Mesendoderm (in vitro differentiated cells): ENCODE measurements around the gene GALNT9.

Experiments
- DNase-seq: peaks from one replicate; pipeline ENCODE4 v3.0.0; 2013
- H2AK5ac ChIP-seq: 2 replicates; pipeline ENCODE4 v1.6.1; 2013; ENCODE audit warnings: low read length, inconsistent platforms
- H2BK120ac ChIP-seq: 2 replicates; pipeline ENCODE4 v1.6.1; 2013; ENCODE audit warnings: low read depth, mild to moderate bottlenecking, low read length, moderate library complexity, mixed read lengths
- H2BK15ac ChIP-seq: replicated peaks from 2 replicates; pipeline ENCODE4 v1.6.1; 2013; ENCODE audit warnings: low read depth, mild to moderate bottlenecking, moderate library complexity
- H2BK5ac ChIP-seq: 2 replicates; pipeline ENCODE4 v1.6.1; 2013; ENCODE audit warnings: low read length, inconsistent platforms
- H3K18ac ChIP-seq: 2 replicates; pipeline ENCODE4 v1.6.1; 2013; ENCODE audit warnings: mild to moderate bottlenecking, low read length, mixed read lengths
- H3K23ac ChIP-seq: one replicate; pipeline ENCODE4 v1.6.1; 2013; ENCODE audit warnings: low read length
- H3K27ac ChIP-seq: 2 replicates; pipeline ENCODE4 v1.5.1; 2013; ENCODE audit warnings: low read depth, mild to moderate bottlenecking, inconsistent platforms, low read length, moderate library complexity
- H3K27me3 ChIP-seq: 2 replicates; pipeline ENCODE4 v1.6.1; 2013; ENCODE audit warnings: low read length, control low read depth, mild to moderate bottlenecking, inconsistent platforms; ENCODE audit not compliant: insufficient read depth, poor library complexity
- H3K36me3 ChIP-seq: 2 replicates; pipeline ENCODE4 v1.6.1; 2013; ENCODE audit warnings: low read length, inconsistent platforms; ENCODE audit not compliant: control insufficient read depth, insufficient read depth
- H3K4ac ChIP-seq: one replicate; pipeline ENCODE4 v1.6.1; 2013; ENCODE audit warnings: low read depth, mild to moderate bottlenecking, low read length, moderate library complexity
- H3K4me1 ChIP-seq: 2 replicates; pipeline ENCODE4 v1.6.1; 2013; ENCODE audit warnings: low read depth, low read length, inconsistent platforms; ENCODE audit not compliant: control insufficient read depth
- H3K4me2 ChIP-seq: 2 replicates; pipeline ENCODE4 v1.6.1; 2013; ENCODE audit warnings: low read length
- H3K4me3 ChIP-seq: 2 replicates; pipeline ENCODE4 v1.5.1; 2013; ENCODE audit warnings: mild to moderate bottlenecking, low read length
- H3K56ac ChIP-seq: one replicate; pipeline ENCODE4 v1.6.1; 2013; ENCODE audit warnings: low read length
- H3K79me1 ChIP-seq: 2 replicates; pipeline ENCODE4 v1.6.1; 2013; ENCODE audit warnings: low read length, inconsistent platforms
- H3K79me2 ChIP-seq: 2 replicates; pipeline ENCODE4 v1.6.1; 2013; ENCODE audit warnings: mild to moderate bottlenecking, low read length; ENCODE audit not compliant: control insufficient read depth, insufficient read depth
- H3K9ac ChIP-seq: 2 replicates; pipeline ENCODE4 v1.6.1; 2013; ENCODE audit warnings: low read length, inconsistent platforms
- H4K5ac ChIP-seq: one replicate; pipeline ENCODE4 v1.6.1; 2013; ENCODE audit warnings: low read length
- H4K8ac ChIP-seq: one replicate; pipeline ENCODE4 v1.6.1; 2013; ENCODE audit warnings: low read depth, mild to moderate bottlenecking, control low read depth, low read length, moderate library complexity
- WGBS: extraction: QIAGEN DNeasy Blood & Tissue Kit; methylation state at CpG from one replicate; pipeline ENCODE4 v1.1.7; 2013; ENCODE audit warnings: low lambda C conversion rate, missing lambda C conversion rate; ENCODE audit not compliant: insufficient coverage; ENCODE audit errors: extremely low coverage; 5-methylcytosine and 5-hydroxymethylcytosine counted together

The GALNT9 gene

DNA sequence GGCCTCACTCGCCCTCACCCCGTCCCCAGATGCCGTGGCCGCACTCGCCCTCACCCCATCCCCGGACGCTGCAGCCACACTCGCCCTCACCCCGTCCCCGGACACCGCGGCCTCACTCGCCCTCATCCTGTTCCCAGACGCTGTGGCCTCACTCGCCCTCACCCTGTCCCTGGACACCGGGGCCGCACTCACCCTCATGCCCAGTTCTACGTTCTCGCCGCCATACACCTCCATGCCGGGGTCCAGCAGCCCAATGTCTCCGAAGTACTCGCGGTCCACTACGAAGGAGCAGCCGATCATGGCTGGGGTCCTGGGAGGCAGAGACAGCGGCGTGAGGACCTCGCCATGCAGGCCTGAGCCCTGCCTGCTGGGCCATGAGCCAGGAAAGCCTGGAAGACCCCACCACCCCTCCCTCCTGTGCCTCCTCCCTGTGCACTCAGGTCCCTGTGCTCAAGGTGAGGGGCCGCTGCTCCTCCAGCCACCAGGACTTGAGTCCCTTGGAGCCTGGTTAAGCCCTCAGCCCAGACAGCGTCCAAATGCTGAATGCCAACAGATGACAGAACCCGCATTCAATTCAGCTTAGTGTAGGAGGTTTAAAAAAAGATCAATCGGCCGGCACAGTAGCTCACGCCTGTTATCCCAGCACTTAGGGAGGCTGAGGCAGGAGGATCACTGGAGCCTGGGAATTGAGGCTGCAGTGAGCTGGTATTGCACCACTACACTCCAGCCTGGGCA is 81.5 kb downstream of the GALNT9 start:
- H3K9ac ChIP-seq: no peak overlapping the region
- no peaks in the 10 kb centered on the region for H3K79me1 ChIP-seq
- H3K4me3 ChIP-seq: no peak overlapping the region
- H3K27ac ChIP-seq: no peak overlapping the region
- H2BK5ac ChIP-seq: no peak overlapping the region
- H4K8ac ChIP-seq: no peak overlapping the region
- no peak overlapping the region for H3K4me2 ChIP-seq
- no peak overlapping the region for H2BK120ac ChIP-seq
- no peak overlapping the region for H3K56ac ChIP-seq
- H3K4ac ChIP-seq: no peak overlapping the region
- no peaks in the 10 kb centered on the region for H3K27me3 ChIP-seq
- no peaks in the 10 kb centered on the region for H3K36me3 ChIP-seq
- WGBS: no CpG with 5 or more reads among the region's 35 CpGs
- no peaks in the 10 kb centered on the region for H3K79me2 ChIP-seq
- no peaks in the 10 kb centered on the region for H3K4me1 ChIP-seq
- DNase-seq: no peak
- H2BK15ac ChIP-seq: no peak overlapping the region
- H3K18ac ChIP-seq: no peak overlapping the region
- H3K23ac ChIP-seq: no peak overlapping the region
- H4K5ac ChIP-seq: no peak overlapping the region
- H2AK5ac ChIP-seq: no peak overlapping the region

- no peaks in the 10 kb centered on the region for H3K27me3 ChIP-seq
- H3K4ac ChIP-seq: no peak overlapping the region
- no peak overlapping the region for H2BK120ac ChIP-seq
- no peaks in the 10 kb centered on the region for H3K79me1 ChIP-seq
- no peak overlapping the region for H3K23ac ChIP-seq
- WGBS: no CpG with 5 or more reads among the region's 27 CpGs
- H4K8ac ChIP-seq: no peak overlapping the region
- no peaks in the 10 kb centered on the region for H3K36me3 ChIP-seq
- H2BK15ac ChIP-seq: no peak overlapping the region
- no peaks in the 10 kb centered on the region for H3K4me1 ChIP-seq
- H3K56ac ChIP-seq: no peak overlapping the region
- H2AK5ac ChIP-seq: no peak overlapping the region
- no peak for DNase-seq
- no peak overlapping the region for H3K4me3 ChIP-seq
- H3K27ac ChIP-seq: no peak overlapping the region
- no peak overlapping the region for H3K18ac ChIP-seq
- H2BK5ac ChIP-seq: no peak overlapping the region
- H3K79me2 ChIP-seq: no peaks in the 10 kb centered on the region
- no peak overlapping the region for H3K4me2 ChIP-seq
- H4K5ac ChIP-seq: no peak overlapping the region
- H3K9ac ChIP-seq: no peak overlapping the region
Measured at GRCh38 chr12:132246997-132247717, 82.2 kb downstream of the GALNT9 start.

- H3K18ac ChIP-seq: no peak overlapping the region
- DNase-seq: no peak
- H3K27ac ChIP-seq: no peak overlapping the region
- H3K4me3 ChIP-seq: no peak overlapping the region
- no peaks in the 10 kb centered on the region for H3K79me2 ChIP-seq
- H4K5ac ChIP-seq: no peak overlapping the region
- no peak overlapping the region for H2BK15ac ChIP-seq
- no peak overlapping the region for H3K4ac ChIP-seq
- H3K4me2 ChIP-seq: no peak overlapping the region
- H2AK5ac ChIP-seq: no peak overlapping the region
- no peak overlapping the region for H2BK5ac ChIP-seq
- no CpG with 5 or more reads among the region's 28 CpGs for WGBS
- H3K4me1 ChIP-seq: no peaks in the 10 kb centered on the region
- H3K36me3 ChIP-seq: no peaks in the 10 kb centered on the region
- H2BK120ac ChIP-seq: no peak overlapping the region
- no peak overlapping the region for H3K56ac ChIP-seq
- H3K27me3 ChIP-seq: no peaks in the 10 kb centered on the region
- no peaks in the 10 kb centered on the region for H3K79me1 ChIP-seq
- no peak overlapping the region for H4K8ac ChIP-seq
- H3K23ac ChIP-seq: no peak overlapping the region
- no peak overlapping the region for H3K9ac ChIP-seq
Measured at GRCh38 chr12:132245521-132246101, 83.8 kb downstream of the GALNT9 start.

GRCh38 chr12:132244724-132245295 is 84.6 kb downstream of the GALNT9 start:
- DNase-seq: no peak
- no peak overlapping the region for H2BK5ac ChIP-seq

DNA sequence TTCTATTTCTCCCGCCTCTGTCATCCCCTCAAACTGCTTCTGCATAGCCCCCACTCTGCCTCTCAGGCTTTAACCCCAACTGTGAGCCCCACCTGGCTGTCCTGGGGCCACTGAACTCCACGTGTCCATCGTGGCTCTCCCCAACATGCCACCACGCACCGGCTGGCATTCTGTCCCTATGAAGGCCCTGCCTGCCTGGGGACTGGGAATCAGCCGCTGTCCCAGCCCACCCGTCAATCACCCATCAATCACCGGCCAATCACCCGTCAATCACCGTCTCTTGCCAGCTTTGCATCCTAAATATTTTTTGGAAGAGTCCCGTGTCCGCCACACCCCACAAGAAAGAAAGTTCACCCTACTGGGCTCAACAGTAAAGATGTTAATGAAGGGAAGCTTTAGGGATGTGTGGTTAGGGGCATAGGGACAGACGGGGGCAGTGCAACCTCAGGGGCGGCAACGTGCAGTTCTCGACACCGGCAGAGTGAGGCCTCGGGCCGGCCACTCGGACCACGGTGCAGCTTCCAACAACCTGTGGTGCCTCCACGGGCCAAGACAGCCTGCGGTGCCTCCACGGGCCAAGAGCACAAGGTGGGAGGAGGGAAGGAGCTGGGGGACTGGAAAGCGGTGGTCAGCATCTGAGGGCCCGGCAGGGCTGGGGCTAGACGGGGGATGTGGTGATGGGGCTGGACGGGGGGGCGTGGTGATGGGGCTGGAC is 85.6 kb downstream of the GALNT9 start:
- no peaks in the 10 kb centered on the region for H3K27me3 ChIP-seq
- WGBS: no CpG with 5 or more reads among the region's 29 CpGs
- peak; percentile 18 for DNase-seq
- H3K79me1 ChIP-seq: no peaks in the 10 kb centered on the region
- no peak overlapping the region for H2AK5ac ChIP-seq
- H3K4me2 ChIP-seq: no peak overlapping the region
- no peak overlapping the region for H2BK15ac ChIP-seq
- H4K8ac ChIP-seq: no peak overlapping the region
- H3K36me3 ChIP-seq: no peaks in the 10 kb centered on the region
- H2BK5ac ChIP-seq: no peak overlapping the region
- no peak overlapping the region for H3K23ac ChIP-seq
- H3K4me1 ChIP-seq: no peaks in the 10 kb centered on the region
- H3K79me2 ChIP-seq: no peaks in the 10 kb centered on the region
- no peak overlapping the region for H3K56ac ChIP-seq
- H3K9ac ChIP-seq: no peak overlapping the region
- no peak overlapping the region for H4K5ac ChIP-seq
- no peak overlapping the region for H3K4ac ChIP-seq
- no peak overlapping the region for H2BK120ac ChIP-seq
- no peak overlapping the region for H3K4me3 ChIP-seq
- no peak overlapping the region for H3K27ac ChIP-seq
- H3K18ac ChIP-seq: no peak overlapping the region

More at GRCh38 chr12:132244724-132245295, 84.6 kb downstream of the GALNT9 start:
- Histone ChIP-seq H3K9ac (no peak overlapping the region), H3K56ac (no peak overlapping the region), H4K5ac (no peak overlapping the region), H4K8ac (no peak overlapping the region), H3K27ac (no peak overlapping the region), H2BK120ac (no peak overlapping the region), H3K79me2 (no peaks in the 10 kb centered on the region), H3K4me3 (no peak overlapping the region), H3K79me1 (no peaks in the 10 kb centered on the region), H3K23ac (no peak overlapping the region), H2BK15ac (no peak overlapping the region), H3K36me3 (no peaks in the 10 kb centered on the region), H3K27me3 (no peaks in the 10 kb centered on the region), H3K4ac (no peak overlapping the region), H3K4me2 (no peak overlapping the region), H2AK5ac (no peak overlapping the region), H3K4me1 (no peaks in the 10 kb centered on the region), H3K18ac (no peak overlapping the region)
- WGBS: no CpG with 5 or more reads among the region's 22 CpGs
